ENCODE measurements around the gene PCDHGB4.
"Not testable (repeated sequence)": the region's sequence is repeated elsewhere in the genome, so short reads cannot be mapped to it uniquely, and the experiment has no call there.

PCDHGB4 gene

DNA sequence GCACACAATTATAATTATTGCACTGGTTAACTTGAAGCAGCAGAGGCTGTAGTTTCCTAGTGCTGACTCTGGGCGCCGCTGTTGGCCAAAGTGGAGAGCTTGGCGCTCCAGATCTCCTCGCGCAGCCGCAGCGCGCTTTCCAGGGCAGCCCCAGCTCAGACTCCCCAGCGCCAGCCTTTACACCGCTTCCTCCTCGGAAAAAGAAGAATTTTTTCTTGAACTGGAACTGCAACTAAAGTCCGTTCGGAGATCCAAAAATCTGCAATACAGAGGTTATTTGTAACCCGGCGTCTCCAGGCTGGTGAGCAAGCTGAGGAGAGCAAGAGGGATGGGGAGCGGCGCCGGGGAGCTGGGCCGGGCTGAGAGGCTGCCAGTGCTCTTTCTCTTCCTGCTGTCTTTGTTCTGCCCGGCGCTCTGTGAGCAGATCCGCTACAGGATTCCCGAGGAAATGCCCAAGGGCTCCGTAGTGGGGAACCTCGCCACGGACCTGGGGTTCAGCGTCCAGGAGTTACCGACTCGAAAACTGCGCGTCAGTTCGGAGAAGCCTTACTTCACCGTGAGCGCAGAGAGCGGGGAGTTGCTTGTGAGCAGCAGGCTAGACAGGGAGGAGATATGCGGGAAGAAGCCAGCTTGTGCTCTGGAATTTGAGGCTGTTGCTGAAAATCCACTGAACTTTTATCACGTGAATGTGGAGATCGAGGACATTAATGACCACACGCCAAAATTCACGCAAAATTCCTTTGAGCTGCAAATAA, at the start of gene PCDHGB4:
PCDHGB4 (plus strand) TSS at position 142 of the 755 bp plus-strand sequence; CDS start at position 329, 187 bp downstream.
- TF ChIP-seq, protein P1, sequence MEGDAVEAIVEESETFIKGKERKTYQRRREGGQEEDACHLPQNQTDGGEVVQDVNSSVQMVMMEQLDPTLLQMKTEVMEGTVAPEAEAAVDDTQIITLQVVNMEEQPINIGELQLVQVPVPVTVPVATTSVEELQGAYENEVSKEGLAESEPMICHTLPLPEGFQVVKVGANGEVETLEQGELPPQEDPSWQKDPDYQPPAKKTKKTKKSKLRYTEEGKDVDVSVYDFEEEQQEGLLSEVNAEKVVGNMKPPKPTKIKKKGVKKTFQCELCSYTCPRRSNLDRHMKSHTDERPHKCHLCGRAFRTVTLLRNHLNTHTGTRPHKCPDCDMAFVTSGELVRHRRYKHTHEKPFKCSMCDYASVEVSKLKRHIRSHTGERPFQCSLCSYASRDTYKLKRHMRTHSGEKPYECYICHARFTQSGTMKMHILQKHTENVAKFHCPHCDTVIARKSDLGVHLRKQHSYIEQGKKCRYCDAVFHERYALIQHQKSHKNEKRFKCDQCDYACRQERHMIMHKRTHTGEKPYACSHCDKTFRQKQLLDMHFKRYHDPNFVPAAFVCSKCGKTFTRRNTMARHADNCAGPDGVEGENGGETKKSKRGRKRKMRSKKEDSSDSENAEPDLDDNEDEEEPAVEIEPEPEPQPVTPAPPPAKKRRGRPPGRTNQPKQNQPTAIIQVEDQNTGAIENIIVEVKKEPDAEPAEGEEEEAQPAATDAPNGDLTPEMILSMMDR (conservative IDR thresholded peaks at IDR 0.05; ENCODE audit: low read depth, low read length): peak; percentile 54
- DNase-seq (ENCODE audit: low read depth): peak; percentile 46
- H3K4me3 ChIP-seq (ENCODE audit: low read depth, low read length): peak within 1 kb of the TSS; percentile 39

DNA sequence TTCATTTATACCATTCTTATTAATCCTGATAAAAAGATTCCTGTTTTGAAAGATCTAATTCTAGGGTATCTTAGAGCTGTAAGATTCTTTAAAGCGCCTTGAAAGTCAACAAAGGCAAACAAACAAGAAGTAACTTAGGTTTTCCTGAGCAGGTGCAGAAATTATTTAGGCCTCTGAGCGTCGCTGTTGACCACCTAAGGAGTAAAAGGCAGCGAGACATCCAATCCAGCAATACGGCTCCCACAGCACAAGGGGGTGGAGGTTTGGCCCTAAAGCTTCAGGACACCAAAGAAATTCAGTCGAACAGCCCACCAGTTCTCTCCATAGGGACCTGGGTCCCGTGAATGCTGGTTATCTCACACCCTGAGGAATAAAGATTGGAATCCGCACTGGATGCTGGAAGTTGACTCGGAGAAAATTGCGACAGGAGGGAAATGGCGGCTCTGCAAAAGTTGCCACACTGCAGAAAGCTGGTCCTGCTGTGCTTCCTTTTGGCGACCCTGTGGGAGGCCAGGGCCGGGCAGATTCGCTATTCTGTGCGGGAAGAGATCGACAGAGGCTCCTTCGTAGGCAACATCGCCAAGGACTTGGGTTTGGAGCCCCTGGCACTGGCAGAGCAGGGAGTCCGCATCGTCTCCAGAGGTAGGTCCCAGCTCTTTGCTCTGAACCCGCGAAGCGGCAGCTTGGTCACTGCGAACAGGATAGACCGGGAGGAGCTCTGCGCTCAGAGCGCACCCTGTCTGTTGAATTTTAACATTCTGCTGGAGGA, 48.8 kb upstream of the PCDHGB4 start, which contains the start of gene PCDHGA2:
PCDHGA2 (plus strand) TSS at position 223 of the 769 bp plus-strand sequence.
- peak; percentile 59 for DNase-seq (ENCODE audit: low read depth)
- H3K4me3 ChIP-seq (ENCODE audit: low read depth, low read length): peak within 1 kb of the TSS; percentile 46
- TF ChIP-seq, protein P1 (conservative IDR thresholded peaks at IDR 0.05; ENCODE audit: low read depth, low read length): peak; percentile 63

DNA sequence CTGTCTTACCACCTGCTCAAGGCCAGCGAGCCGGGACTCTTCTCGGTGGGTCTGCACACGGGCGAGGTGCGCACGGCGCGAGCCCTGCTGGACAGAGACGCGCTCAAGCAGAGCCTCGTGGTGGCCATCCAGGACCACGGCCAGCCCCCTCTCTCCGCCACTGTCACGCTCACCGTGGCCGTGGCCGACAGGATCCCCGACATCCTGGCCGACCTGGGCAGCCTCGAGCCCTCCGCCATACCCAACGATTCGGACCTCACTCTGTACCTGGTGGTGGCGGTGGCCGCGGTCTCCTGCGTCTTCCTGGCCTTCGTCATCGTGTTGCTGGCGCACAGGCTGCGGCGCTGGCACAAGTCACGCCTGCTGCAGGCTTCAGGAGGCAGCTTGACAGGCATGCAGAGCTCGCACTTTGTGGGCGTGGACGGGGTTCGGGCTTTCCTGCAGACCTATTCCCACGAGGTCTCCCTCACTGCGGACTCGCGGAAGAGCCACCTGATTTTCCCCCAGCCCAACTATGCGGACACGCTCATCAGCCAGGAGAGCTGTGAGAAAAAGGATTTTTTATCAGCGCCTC, 46.6 kb upstream of the PCDHGB4 start:
- H3K4me3 ChIP-seq (ENCODE audit: low read depth, low read length); DNase-seq (ENCODE audit: low read depth): not testable (repeated sequence)

DNA sequence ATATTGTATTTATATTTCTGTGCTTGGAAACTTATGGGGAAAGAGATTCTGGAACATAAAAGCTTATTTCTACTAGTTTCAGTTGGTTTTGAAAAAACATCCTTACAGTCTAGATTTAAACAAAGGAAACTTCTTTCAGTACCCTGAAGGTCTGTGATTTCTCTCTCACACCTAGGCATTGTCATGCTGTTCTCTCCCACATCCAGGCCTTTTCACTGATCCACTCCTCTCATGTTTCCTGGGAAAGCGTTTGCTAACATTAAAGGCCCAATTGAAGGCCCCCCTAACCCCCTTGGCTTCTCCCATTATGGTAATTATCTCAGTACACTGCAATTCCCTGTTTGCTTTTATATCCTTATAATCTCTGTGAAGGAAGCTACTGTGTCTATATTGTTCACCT, 44.7 kb upstream of the PCDHGB4 start:
- DNase-seq (ENCODE audit: low read depth): no peak
- TF ChIP-seq, protein P1 (conservative IDR thresholded peaks at IDR 0.05; ENCODE audit: low read depth, low read length): no peak

DNA sequence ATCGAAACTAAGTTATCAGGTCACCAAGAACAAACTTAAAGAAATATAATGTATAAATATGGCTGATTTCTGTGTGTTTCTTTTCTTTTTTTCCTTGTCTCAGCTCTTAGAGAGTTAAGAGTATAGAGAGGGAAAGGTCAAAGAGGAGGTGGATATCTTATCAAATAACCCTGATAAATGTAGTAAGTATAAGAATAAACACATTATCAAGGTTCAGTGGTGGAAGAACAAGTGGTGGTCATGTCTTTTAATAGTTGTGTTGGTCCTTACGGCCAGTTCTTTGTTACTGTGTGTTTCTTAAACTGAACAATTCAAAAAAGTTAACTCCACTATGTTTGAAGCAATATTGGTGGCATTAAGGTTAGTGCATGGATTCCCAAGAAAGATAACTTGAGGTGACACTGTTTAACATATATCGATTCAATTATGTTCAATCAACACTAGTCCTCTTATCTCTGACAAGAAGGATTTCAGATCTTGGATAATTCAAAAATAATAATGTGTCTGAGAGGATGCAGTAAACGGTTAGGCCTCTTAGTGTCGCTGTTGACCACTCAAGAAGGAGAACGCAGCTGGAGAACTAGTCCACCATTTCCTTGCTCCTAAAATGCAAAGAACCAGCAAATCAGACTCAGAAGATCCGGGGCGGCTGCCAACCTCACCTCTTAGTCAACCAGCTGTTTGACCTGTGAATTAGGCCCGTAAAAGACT, 44.1 kb upstream of the PCDHGB4 start, which contains the start of gene PCDHGA3:
PCDHGA3 (plus strand) TSS at position 588 of the 711 bp plus-strand sequence. CDS start 205 bp downstream, outside the sequence.
- TF ChIP-seq, protein P1 (conservative IDR thresholded peaks at IDR 0.05; ENCODE audit: low read depth, low read length): peak; percentile 55
- peak within 1 kb of the TSS; percentile 45 for H3K4me3 ChIP-seq (ENCODE audit: low read depth, low read length)
- peak; percentile 61 for DNase-seq (ENCODE audit: low read depth)

More for the DNA sequence above, 44.7 kb upstream of the PCDHGB4 start:
- H3K4me3 ChIP-seq (ENCODE audit: low read depth, low read length): no peak overlapping the region

DNA sequence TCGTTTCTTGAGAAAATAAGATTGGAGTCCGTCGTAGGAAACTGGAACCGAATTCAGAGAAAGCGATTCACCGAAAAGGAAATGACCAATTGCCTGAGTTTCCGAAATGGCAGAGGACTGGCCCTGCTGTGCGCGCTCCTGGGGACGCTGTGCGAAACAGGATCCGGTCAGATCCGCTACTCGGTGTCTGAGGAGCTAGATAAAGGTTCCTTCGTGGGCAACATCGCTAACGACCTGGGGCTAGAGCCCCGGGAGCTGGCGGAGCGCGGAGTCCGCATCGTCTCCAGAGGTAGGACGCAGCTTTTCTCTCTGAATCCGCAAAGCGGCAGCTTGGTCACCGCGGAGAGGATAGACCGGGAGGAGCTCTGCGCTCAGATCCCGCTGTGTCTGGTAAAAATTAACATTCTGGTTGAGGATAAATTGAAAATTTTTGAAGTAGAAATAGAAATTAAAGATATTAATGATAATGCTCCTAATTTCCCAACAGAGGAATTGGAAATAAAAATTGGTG, 43.5 kb upstream of the PCDHGB4 start:
- H3K4me3 ChIP-seq (ENCODE audit: low read depth, low read length): peak overlapping the region; percentile 45
- no peak for DNase-seq (ENCODE audit: low read depth)
- TF ChIP-seq, protein P1 (conservative IDR thresholded peaks at IDR 0.05; ENCODE audit: low read depth, low read length): no peak

Data from choroid plexus epithelial cell (primary cell).